NCI-H1048 (cell line): ENCODE results near the gene CELF6.

Experiments
- DNase-seq: peaks from one replicate; lab custom pipeline; 2025; lab: John Stamatoyannopoulos, UW

Gene CELF6

DNA sequence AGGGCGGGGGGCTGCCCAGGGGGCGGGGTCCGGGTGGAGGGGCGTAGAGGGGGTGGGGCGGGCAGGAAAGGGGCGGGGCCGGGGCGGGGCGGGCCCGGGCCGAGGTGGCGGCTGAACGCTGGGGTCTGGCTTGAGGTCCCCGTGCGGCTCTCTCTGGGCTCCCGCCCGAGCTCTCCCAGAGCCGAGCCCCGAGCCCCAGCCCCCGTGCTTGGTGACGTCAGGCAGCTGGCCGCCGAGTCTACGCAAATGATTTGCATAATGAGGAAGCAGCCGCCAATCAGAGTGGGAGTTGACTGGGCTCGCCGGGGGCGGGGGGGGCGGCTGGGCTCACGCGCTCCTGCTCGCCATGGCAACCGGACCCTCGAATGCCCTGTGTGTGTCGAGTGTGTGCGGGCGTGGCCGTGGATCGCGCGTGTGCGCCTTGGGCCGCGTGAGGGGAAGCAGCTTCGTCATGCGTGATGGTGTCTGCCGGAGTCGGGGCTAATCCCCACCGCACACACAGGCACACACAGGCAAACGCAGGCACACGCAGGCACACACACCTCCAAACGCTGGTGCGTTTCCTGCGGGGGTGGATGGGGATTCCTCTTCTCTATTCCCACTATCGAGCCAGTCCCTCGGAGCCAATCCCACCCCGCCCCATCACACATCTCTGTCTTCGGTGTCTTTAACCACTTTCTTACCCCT is at the start of gene CELF6:
Gene CELF6, minus strand, starts transcription at position 173 of the 687 bp plus-strand sequence. CDS start 283 bp downstream, outside the sequence.
- peak; percentile 83 for DNase-seq

DNA sequence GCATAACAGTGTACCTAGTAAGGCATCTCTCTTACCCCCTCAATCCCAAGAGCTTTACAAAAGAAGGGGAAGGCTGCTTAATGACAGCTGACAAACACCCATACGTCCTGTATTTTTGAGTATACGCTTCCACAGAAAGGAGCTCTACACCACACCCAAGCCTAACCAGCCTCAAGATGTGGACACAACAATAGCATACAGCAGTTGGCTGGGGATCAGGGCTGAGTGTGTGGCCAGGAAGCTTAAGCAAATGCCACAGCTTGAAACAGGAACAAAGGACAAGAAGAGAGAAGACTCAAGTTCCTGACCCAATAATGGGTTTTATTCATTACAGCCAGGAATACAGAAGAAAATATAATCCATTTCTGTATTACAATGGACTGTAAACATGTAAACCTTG is 48.9 kb upstream of the CELF6 start:
- DNase-seq = no peak

DNA sequence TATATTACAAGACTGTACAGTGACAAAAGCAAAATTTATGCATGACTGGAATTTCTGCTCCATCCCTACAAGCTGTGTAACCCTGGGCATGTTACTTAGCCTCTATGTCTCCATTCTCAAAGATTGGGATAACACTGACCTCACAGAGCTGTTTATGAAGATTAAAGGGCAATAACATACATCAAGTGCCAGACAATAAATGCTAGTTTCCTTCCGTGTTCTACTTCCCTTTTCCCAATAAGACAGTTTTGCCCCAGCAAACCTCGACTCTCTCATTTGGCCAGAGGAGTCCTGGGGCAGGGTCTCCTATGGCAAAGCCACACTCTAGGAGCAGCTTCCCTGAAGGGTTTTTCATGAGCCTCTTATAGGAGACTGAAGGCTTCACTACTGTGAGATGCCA is 48.4 kb upstream of the CELF6 start:
- DNase-seq = no peak

DNA sequence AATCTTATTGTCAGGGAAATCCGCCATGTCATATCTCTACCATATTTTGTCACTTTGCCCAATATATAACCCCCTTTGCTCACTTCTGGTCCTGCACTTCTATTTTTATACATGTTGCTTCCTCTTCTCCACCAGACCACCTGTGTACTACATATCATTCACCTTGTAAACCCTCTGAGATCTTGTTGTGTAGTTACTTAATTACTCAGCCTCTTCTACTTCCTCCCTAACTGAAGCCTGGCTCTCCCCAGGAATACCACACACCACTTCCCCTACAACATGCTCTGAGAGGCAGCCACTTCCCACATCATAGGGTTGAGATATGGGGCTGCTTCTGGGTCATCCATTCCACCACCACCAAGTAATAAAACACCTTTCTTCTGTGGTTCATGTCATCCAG is 45.9 kb upstream of the CELF6 start:
- no peak for DNase-seq

DNA sequence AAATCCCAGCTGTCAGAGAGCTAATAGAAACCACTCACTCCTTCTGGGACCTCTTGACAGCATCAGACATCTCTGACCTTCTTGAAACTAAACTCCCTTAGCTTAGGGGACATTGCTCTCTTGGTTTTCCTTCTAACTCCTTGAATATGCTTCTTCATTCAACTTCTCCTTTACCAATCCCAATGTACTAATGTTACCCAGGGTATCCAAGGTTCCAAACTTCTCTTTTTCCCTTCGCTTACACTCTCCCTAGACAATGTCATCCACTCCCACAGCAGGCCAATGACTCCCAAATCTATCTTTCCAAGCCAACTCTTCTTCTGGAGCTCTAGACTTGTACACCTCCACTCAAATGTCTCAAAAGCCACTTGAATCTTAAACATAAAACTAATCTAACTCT is 41.2 kb upstream of the CELF6 start:
- DNase-seq = no peak

DNA sequence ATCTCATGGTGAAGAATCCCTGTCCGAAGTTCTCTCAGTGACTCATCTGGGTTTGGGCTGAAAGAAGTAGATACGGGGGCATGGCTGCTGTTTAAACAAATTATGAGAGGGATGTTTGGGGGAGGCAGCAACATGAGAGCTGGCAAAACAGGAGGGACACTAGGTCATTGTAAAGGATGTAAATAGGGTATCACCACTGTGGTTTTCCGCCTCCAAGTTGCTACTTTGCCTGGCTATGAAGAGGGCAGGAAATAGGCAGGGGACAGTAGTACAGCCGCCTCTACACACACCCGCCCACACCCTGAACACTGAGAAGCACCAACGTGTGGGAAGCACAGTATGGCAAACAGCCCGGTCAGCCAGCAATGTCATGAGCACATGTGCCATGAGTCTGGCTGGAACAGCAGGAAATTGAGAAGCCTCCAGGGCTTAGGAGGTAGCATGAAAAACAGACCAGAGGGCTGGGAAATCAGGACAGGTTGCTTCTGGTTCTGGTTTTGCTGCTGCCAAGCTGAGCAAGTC is 38.8 kb upstream of the CELF6 start:
- no peak for DNase-seq

DNA sequence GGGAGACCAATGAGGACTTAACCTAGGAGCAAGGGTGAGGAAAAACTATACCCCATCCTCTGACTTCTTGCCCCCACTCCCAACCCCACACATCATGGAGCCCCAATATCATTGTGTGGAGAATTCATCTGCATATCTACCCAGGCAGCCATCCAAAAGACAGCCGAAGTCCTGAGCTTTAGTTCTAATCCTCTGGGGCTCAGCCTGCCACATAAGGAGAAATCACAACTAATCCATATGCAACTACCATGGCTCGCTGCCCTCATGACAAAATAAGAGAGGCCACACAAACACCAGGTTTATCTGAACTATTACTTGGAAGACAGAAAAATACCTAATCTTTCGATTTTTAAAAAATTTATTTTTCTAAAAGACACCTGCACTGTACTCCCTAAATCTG is 38.2 kb upstream of the CELF6 start:
- no peak for DNase-seq

DNA sequence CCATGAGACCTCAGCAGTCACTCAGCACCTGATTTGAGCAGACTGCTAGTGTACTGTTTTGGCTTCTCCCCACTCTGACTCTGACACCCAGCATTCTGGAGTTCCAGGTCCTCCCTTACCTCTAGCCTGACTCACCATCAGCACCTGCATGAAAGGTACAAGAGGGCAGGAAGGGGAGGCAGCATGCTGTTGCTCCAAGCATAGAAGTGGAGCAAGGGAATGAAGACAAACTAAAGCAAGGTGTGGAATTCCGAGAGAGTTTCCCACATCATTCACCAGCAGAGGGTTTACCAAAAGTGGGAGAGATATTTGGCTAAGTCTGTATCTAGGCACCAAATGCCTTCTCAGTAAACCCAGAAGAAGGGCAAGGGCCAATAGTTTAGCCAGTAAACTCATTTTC is 34.5 kb upstream of the CELF6 start:
- no peak for DNase-seq

DNA sequence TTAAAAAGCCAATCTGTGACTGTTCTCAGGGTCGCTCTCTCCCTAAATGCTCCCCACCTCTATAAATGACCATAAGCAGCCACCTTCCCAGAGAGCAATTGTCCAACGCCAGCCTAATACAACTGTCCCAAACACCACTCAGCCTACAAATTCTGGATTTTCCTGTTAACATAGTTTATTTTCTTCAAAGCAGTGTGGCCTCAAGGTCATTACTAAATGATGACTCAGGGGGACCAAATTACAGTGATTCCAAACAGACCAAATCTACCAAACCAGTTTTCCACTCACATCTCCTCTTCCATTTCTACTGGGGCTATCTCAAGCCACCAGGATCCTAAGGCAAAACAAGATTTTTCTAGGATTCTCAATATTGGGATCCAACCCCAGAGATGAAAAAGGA is 33.3 kb upstream of the CELF6 start:
- no peak for DNase-seq

DNA sequence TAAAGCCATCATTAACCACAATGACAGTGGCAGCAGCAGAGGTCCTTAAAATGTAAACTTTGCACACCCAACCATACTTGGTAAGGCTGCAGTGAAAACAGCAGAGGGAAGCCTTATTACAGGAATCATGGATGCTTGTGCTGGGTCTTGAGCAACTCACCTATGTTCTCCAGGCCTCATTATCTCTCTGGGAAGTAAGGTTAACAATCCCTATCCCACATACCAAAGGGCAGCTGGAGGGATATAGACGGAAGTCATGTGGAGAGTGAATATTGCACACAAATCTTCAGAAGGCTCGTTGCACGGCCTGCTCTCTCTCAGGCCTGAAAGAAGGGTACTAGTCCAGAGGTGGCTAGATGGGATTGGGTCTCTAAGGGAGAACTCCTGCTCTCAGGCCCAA is 25.8 kb upstream of the CELF6 start:
- DNase-seq = no peak

DNA sequence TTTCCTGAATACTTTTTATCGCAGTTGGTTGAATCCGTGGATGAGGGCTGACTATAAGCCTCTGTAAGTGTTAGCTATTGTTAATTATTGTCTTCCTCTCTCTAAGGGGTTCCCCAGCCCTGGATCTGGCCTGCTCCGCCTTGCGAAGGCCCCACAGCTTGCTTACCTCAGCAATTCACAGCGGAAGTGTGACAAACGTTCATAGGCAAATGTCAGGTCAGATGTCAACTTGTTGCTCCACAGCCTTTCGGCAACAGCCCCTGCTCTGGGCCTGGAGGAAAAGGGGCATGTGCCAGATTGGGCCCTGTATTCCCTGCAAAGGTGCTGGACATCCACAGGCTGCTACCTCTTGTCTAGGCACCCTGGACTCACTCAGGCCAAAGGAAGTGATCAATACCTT is 25.3 kb upstream of the CELF6 start:
- no peak for DNase-seq

DNA sequence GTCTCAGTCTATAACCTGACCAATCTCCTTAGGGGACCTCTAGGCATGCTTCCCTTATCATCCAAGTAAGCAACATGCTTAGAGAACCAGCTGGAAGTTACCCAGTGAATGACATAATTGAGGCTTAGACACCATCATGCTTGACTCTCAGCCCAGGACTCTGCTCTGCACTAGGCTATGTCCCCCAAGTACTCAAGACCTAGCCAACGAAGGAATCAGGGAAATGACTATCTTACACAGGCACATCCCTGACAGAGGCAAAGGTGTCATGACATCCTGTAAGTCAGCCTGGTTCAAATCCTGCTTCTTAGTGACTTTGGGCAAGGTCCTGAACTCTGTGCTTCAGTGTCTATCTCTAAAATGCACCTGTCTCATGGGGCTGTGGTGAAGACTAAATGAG is 24.6 kb upstream of the CELF6 start:
- no peak for DNase-seq

DNA sequence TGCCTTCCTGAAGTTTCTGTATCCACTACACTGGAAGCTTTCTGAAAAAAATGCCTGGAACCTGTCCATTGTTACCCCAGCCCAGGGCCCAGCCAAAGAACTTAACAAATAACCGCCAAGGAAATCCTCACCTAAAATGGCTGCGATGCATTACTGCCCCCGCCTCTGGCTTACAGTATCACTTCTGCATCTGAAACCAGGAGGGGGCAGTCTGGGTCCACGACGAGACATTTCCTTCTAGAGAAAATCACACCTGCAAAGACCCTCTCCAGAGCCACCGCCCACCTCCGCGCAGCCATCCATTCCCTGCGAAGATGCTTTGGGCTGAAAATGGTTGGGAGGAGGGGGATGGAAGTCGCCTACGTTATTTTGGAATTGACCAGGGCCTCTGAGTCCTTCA is 22.4 kb upstream of the CELF6 start:
- DNase-seq = no peak

DNA sequence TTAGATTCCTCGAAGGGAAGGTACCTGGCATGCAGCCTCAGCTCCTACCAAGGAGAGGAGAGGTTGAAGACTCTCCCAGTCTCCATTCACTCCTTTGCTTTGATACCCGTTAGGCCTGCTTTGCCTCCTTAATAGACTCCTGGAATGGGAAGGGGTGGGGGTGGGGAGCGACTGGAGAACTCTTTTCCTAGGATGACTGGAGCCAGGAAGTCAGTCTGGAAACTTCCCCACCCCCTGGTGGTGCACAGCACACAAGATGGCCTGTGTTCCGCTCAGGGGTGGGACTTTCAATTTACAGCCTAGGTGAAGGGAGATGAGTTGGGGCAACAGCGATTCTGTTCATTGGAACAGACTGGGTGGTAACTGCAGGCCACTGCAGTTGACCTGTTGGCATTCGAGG is 21.4 kb upstream of the CELF6 start:
- DNase-seq = no peak

DNA sequence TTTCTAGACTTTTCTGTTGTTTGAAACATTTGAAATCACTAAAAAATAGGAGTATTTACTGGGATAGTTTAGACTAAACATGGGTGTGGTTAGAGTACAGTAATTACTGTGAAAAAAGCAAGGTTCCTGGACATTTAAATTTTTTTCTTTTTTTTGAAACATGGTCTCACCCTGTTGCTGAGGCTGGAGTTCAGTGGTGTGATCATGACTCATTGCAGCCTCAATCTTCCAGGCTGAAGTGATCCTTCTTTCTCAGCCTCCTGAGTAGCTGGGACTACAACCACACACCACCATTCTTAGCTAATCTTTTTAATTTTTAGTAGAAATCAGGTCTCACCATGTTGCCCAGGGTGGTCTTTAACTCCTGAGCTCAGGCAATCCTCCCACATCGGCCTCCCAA is 20.4 kb upstream of the CELF6 start:
- no peak for DNase-seq

DNA sequence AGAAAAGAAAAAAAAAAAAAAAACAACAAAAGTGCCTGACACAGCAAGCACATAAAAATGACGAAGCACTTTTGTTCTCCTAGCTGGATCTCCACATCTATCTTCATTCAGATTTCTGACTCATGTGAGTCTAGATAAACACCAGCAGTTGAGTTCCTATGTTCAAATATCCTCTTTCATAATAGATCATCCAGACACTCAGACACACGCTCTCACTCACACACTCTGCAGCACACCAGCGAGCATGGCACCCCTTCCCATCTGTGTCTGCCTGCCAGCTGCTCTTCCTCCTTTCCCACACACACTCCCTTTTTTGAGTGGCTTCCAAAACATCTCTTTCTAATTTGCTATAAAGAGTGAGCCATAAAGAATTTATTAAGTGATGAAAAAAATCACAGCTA is 19.8 kb upstream of the CELF6 start:
- DNase-seq = no peak

DNA sequence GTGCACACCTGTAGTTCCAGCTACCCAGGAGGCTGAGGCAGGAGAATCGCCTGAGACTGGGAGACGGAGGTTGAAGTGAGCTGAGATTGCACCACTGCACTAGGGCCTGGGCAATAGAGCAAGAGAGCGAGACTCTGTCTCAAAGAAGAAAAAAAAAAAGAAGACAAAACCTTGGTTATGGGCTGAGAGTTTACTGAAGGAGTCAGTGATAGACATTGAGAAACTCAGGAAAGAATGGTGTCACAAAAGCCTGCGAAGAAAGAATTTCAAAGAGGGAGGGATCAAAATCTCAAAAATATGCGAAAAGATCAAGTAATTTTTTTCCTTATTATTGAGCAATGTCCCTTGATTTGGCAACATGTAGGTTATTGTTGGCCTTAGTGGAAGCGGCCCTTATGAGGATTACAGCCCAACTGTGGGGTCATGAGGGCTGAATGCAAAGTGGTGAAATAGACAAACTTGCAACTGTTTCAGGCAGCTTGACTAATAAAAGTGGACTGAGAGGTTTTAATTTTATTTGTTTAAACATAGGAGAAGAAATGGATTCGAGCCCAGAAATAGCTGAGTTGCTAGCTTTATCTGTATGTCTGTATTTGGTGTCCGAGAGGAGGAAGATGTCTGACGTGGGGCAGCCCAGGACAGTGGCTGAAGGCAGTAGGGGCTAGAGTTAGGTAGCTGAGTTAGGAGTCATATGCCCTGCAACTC is 18.8 kb upstream of the CELF6 start:
- no peak for DNase-seq

DNA sequence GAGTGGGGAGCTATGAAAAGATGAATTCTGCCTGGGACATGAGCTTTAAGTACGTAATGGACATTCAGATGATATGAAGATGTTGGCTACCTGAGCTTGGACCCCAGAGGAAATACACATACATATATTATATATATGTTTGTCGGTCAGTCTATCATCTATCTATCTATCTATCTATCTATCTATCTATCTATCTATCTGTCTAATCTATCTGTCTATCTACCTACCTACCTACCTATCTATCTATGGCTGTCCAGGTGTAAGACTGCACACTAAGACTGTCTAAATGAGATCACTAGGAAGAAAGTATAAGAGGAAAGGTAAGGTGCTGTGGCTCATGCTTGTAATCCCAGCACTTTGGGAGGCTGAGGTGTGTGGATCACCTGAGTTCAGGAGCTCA is 18.2 kb upstream of the CELF6 start:
- no peak for DNase-seq

DNA sequence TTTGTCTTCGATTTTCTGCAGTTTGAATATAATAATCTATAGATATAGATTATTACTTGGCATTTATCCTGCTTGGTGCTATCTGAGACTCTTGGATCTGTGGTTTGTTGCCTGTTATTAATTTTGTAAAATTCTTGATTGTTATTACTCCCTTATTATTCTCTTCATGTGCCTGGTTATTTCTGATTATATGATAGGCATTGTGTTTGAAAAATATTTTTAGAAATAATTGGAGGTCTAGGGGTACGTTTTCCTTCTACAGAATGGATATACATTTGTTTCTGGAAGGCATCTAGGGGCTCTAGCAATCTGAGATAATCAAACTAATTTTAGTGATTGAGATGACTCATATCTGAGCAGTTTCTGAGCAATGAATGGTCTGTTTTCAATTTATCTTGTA is 14.9 kb upstream of the CELF6 start:
- no peak for DNase-seq

DNA sequence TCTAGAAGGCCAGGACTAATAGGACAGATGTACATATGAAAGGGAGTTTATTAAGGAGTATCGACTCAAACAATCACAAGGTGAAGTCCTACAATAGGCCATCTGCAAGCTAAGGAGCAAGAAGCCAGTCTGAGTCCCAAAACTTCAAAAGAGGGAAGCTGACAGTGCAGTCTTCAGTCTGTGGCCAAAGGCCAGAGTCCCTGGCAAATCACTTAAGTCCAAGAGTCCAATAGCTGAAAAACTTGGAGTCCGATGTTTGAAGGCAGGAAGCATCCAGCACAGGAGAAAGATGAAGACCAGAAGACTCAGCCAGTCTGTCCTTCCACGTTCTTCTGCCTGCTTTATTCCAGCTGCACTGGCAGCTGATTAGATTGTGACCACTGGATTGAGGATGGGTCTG is 11.1 kb upstream of the CELF6 start:
- DNase-seq = no peak

DNA sequence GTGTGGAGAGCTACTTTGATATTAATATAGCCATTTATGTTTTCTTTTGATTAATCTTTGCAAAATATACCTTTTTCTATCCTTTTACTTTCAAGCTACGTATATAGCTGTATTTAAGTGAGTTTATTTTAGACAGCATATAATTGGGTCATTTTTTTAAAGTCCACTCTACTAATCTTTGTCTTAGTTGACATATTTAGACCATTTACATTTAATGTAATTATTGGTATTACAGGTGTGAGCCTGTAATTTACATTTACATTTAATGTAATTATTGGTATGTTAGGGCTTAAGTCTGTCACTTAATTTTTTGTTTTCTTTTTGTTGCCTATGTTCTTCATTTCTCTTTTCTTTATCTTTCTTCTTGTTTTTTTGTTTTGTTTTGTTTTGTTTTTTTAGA is 3.8 kb upstream of the CELF6 start:
- no peak for DNase-seq

DNA sequence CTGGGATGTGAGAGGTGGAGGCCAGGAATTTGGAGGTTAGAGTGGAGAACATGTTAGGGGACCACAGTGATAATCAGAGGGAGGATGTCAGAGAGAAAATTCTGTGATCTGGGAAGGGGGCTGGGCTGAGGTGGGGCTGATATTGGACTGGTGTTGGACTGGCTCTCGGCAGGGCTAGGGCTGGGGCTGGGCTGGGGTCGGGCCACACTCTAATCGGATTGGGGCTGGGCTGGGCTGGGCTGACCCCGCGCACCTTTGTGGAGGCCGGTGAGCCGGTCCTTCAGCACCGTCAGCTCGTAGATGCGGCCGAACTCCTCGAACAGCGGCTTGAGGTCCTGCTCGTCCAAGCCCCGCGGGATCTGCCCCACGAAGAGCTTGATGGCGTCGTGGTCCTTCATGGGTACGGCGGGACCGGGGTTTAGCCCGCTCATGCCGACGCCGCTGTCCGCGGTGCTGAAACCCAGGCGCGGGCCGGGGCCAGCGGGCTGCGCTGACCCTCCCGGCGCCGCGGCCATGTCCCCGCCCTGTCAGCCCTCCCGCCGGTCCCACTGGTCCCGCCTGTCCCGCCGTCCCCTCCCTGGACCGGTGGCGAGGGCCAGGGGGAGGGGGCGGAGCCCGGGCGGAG is 485 bp downstream of the CELF6 start:
- DNase-seq = no peak

DNA sequence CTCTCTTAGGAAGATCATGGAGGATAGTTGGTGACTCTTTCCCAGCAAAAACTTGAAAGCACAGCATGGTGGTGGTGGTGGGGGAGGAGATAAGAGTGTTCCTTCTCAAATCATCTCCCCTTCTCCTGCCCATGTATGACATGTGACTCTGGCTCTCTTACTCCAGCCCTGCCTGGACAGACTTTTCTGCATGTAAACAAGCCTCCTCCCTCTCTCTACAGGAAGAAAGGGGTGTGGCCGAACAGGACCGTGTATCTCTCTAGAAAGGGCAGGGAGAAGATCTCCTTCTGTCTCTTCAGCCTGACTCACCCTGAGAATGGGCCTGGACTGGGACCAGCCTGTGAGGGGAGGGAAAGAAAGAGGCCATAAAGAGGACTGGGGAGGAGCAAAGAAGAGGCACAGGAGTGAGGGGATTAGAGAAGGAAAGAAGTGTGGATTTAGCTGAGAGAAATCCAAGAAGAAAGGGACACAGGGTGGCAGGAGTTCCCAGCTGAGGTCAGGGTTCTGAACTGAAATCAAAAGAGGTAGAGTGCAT is 1.5 kb downstream of the CELF6 start:
- no peak for DNase-seq
